Measurements from ENCODE around the gene PTPN4.

PTPN4 gene

GRCh38 chr2:119721043-119721442 is 38.7 kb upstream of the PTPN4 start:
- no peak for TF ChIP-seq REST (IDR thresholded peaks at IDR 0.05; ENCODE audit: low read depth)
- TF ChIP-seq CREB1 (IDR thresholded peaks at IDR 0.05; ENCODE audit: low read depth): no peak
- TF ChIP-seq TAF1 (IDR thresholded peaks at IDR 0.05; ENCODE audit: low read depth): no peak
- TF ChIP-seq FOXM1 (IDR thresholded peaks at IDR 0.05; ENCODE audit: borderline replicate concordance, low read depth): no peak
- no peak for TF ChIP-seq RAD21 (IDR thresholded peaks at IDR 0.05; ENCODE audit: low read depth)
- no peak for TF ChIP-seq NFIC (IDR thresholded peaks at IDR 0.05)
- no peak for TF ChIP-seq CEBPB (IDR thresholded peaks at IDR 0.05)
- no peak for TF ChIP-seq TCF12 (IDR thresholded peaks at IDR 0.05; ENCODE audit: low read depth)
- TF ChIP-seq EP300 (IDR thresholded peaks at IDR 0.05; ENCODE audit: borderline replicate concordance): no peak
- TF ChIP-seq TEAD4 (IDR thresholded peaks at IDR 0.05): no peak
- no peak for TF ChIP-seq YY1 (IDR thresholded peaks at IDR 0.05; ENCODE audit: low read depth)
- TF ChIP-seq MAX (IDR thresholded peaks at IDR 0.05): no peak
- no peak for TF ChIP-seq USF1 (IDR thresholded peaks at IDR 0.05)
- no peak for TF ChIP-seq ZBTB7A (IDR thresholded peaks at IDR 0.05; ENCODE audit: low read depth)
- no peak for TF ChIP-seq EGR1 (IDR thresholded peaks at IDR 0.05)

GRCh38 chr2:119721462-119721861 is 38.3 kb upstream of the PTPN4 start:
- TF ChIP-seq TCF12 (IDR thresholded peaks at IDR 0.05; ENCODE audit: low read depth): no peak
- TF ChIP-seq YY1 (IDR thresholded peaks at IDR 0.05; ENCODE audit: low read depth): no peak
- TF ChIP-seq TEAD4 (IDR thresholded peaks at IDR 0.05): no peak
- TF ChIP-seq EGR1 (IDR thresholded peaks at IDR 0.05): no peak
- TF ChIP-seq CREB1 (IDR thresholded peaks at IDR 0.05; ENCODE audit: low read depth): no peak
- TF ChIP-seq CEBPB (IDR thresholded peaks at IDR 0.05): no peak
- TF ChIP-seq REST (IDR thresholded peaks at IDR 0.05; ENCODE audit: low read depth): no peak
- TF ChIP-seq ZBTB7A (IDR thresholded peaks at IDR 0.05; ENCODE audit: low read depth): no peak
- no peak for TF ChIP-seq TAF1 (IDR thresholded peaks at IDR 0.05; ENCODE audit: low read depth)
- TF ChIP-seq FOXM1 (IDR thresholded peaks at IDR 0.05; ENCODE audit: borderline replicate concordance, low read depth): no peak
- TF ChIP-seq USF1 (IDR thresholded peaks at IDR 0.05): no peak
- no peak for TF ChIP-seq MAX (IDR thresholded peaks at IDR 0.05)

GRCh38 chr2:119721904-119722303 is 37.8 kb upstream of the PTPN4 start:
- no peak for TF ChIP-seq CEBPB (IDR thresholded peaks at IDR 0.05)
- no peak for TF ChIP-seq TCF12 (IDR thresholded peaks at IDR 0.05; ENCODE audit: low read depth)
- no peak for TF ChIP-seq CREB1 (IDR thresholded peaks at IDR 0.05; ENCODE audit: low read depth)
- TF ChIP-seq USF1 (IDR thresholded peaks at IDR 0.05): no peak
- no peak for TF ChIP-seq EGR1 (IDR thresholded peaks at IDR 0.05)
- TF ChIP-seq FOXM1 (IDR thresholded peaks at IDR 0.05; ENCODE audit: borderline replicate concordance, low read depth): no peak
- TF ChIP-seq EP300 (IDR thresholded peaks at IDR 0.05; ENCODE audit: borderline replicate concordance): no peak
- no peak for TF ChIP-seq NFIC (IDR thresholded peaks at IDR 0.05)
- TF ChIP-seq MAX (IDR thresholded peaks at IDR 0.05): no peak
- no peak for TF ChIP-seq TAF1 (IDR thresholded peaks at IDR 0.05; ENCODE audit: low read depth)

- TF ChIP-seq YY1 (IDR thresholded peaks at IDR 0.05; ENCODE audit: low read depth) (no peak), USF1 (IDR thresholded peaks at IDR 0.05) (no peak), CREB1 (IDR thresholded peaks at IDR 0.05; ENCODE audit: low read depth) (no peak)
These were observed 36.5 kb upstream of the PTPN4 start for GRCh38 chr2:119723186-119723585.

GRCh38 chr2:119723784-119724467 is 35.8 kb upstream of the PTPN4 start:
- TF ChIP-seq ZBTB7A (IDR thresholded peaks at IDR 0.05; ENCODE audit: low read depth) (no peak), NFIC (IDR thresholded peaks at IDR 0.05) (no peak), REST (IDR thresholded peaks at IDR 0.05; ENCODE audit: low read depth) (no peak), USF1 (IDR thresholded peaks at IDR 0.05) (no peak), TEAD4 (IDR thresholded peaks at IDR 0.05) (no peak), MAX (IDR thresholded peaks at IDR 0.05) (no peak), CREB1 (IDR thresholded peaks at IDR 0.05; ENCODE audit: low read depth) (no peak), EP300 (IDR thresholded peaks at IDR 0.05; ENCODE audit: borderline replicate concordance) (no peak), TCF12 (IDR thresholded peaks at IDR 0.05; ENCODE audit: low read depth) (no peak), CEBPB (IDR thresholded peaks at IDR 0.05) (no peak), EGR1 (IDR thresholded peaks at IDR 0.05) (no peak), RAD21 (IDR thresholded peaks at IDR 0.05; ENCODE audit: low read depth) (no peak), TAF1 (IDR thresholded peaks at IDR 0.05; ENCODE audit: low read depth) (no peak), FOXM1 (IDR thresholded peaks at IDR 0.05; ENCODE audit: borderline replicate concordance, low read depth) (no peak), YY1 (IDR thresholded peaks at IDR 0.05; ENCODE audit: low read depth) (no peak)
